HCT116 (cell line): ENCODE results near the gene KRT82. TPM values are rescaled to one million over a fixed set of nuclear protein-coding genes. Genes with fewer than 3 reads are reported as not detected.

ENCODE experiments used
- ATAC-seq: fragments of 200-7000 bp; cut with Tn5 transposase; 2 replicates; pipeline ENCODE4 v1.9.1; 2020; ENCODE audit warnings: mild to moderate bottlenecking, moderate library complexity
- BruUV-seq: library from RNA; stranded (reverse); fragments of 400-500 nt; replicated peaks from 2 replicates; lab custom pipeline; 2021; lab: Mats Ljungman, UMichigan
- CTCF ChIA-PET: fragments of 300-600 bp; sonication (Branson Sonifier 250); formaldehyde crosslinking; loops from one replicate; lab custom pipeline; 2021; ENCODE audit warnings: antibody characterized with exemption; lab: Charles Lee
- POLR2A ChIA-PET: fragments of 300-600, 350-600 bp; sonication (Branson Sonifier 250); formaldehyde crosslinking; loops from one replicate; lab custom pipeline; 2021; ENCODE audit warnings: antibody characterized with exemption; lab: Charles Lee
- RAD21 ChIA-PET, 2 experiments: fragments of 300-600 bp; sonication (Branson Sonifier 250); formaldehyde crosslinking; loops; one replicate each; lab custom pipeline; 2023; ENCODE audit warnings: low total read pairs in 2 of 2; ENCODE audit not compliant: uncharacterized antibody in 2 of 2, unreplicated experiment in 2 of 2, low non-redundant PET in 1 of 2; lab: Charles Lee
- DNase-seq: peaks from one replicate; pipeline ENCODE4 v3.0.0-alpha.2; 2010; ENCODE audit warnings: low read depth, low spot score
- H2AFZ ChIP-seq: fragments of 200-600 bp; shearing (Covaris generic), sonication (generic); 2 replicates; pipeline ENCODE4 v1.6.1; 2017; ENCODE audit warnings: low read depth, mixed run types, mixed read lengths, antibody characterized with exemption, low read length; ENCODE audit not compliant: poor library complexity, severe bottlenecking
- H3K27ac ChIP-seq: 2 replicates; pipeline ENCODE4 v1.5.1; 2012; ENCODE audit warnings: low read depth, low read length
- H3K27me3 ChIP-seq: fragments of 200-600 bp; sonication (generic); 2 replicates; pipeline ENCODE4 v1.6.1; 2016; ENCODE audit warnings: mixed run types, low read length, mixed read lengths; ENCODE audit not compliant: insufficient read depth
- H3K36me3 ChIP-seq, 2 experiments: fragments of 200-500 bp in 1 of 2; fragments of 200-600 bp in 1 of 2; sonication (Bioruptor generic) in 1 of 2; sonication (generic) in 1 of 2; 2 replicates each; pipeline versions ENCODE4 v1.5.1 to v1.6.1; 2014 to 2016; ENCODE audit warnings: low read length in 2 of 2, inconsistent platforms in 1 of 2, mixed read lengths in 1 of 2, mixed run types in 1 of 2; ENCODE audit not compliant: insufficient read depth in 2 of 2, control insufficient read depth in 1 of 2
- H3K4me1 ChIP-seq, 2 experiments: fragments of 200-600 bp in 1 of 2; sonication (generic) in 1 of 2; 2 replicates each; pipeline versions ENCODE4 v1.5.1 to v1.6.1; 2012 to 2017; ENCODE audit warnings: low read length in 2 of 2, inconsistent platforms in 1 of 2, mild to moderate bottlenecking in 1 of 2, mixed read lengths in 1 of 2, mixed run types in 1 of 2, moderate library complexity in 1 of 2; ENCODE audit not compliant: insufficient read depth in 2 of 2, control insufficient read depth in 1 of 2
- H3K4me2 ChIP-seq: fragments of 200-600 bp; sonication (generic); 2 replicates; pipeline ENCODE4 v1.6.1; 2017; ENCODE audit warnings: mixed run types, low read length, mixed read lengths
- H3K4me3 ChIP-seq, 2 experiments: fragments of 200-600 bp in 1 of 2; sonication (generic) in 1 of 2; replicated peaks in 1 of 2; 2 replicates each; pipeline ENCODE4 v1.5.1; 2011 to 2016; ENCODE audit warnings: low read length in 2 of 2, control low read depth in 1 of 2, low read depth in 1 of 2, mild to moderate bottlenecking in 1 of 2, mixed read lengths in 1 of 2, mixed run types in 1 of 2
- H3K79me2 ChIP-seq: fragments of 200-600 bp; sonication (generic); 2 replicates; pipeline ENCODE4 v1.6.1; 2017; ENCODE audit warnings: mild to moderate bottlenecking, mixed run types, low read length, moderate library complexity, mixed read lengths; ENCODE audit not compliant: insufficient read depth
- H3K9ac ChIP-seq: fragments of 200-600 bp; sonication (generic); 2 replicates; pipeline ENCODE4 v1.6.1; 2016; ENCODE audit warnings: low read length, mixed read lengths
- H3K9me2 ChIP-seq: fragments of 200-600 bp; sonication (generic), shearing (Covaris generic); 2 replicates; pipeline ENCODE4 v1.6.1; 2017; ENCODE audit warnings: mixed run types, mild to moderate bottlenecking, moderate library complexity; ENCODE audit not compliant: insufficient read depth
- H3K9me3 ChIP-seq, 2 experiments: fragments of 200-500 bp in 1 of 2; fragments of 200-600 bp in 1 of 2; sonication (Bioruptor generic) in 1 of 2; sonication (generic) in 1 of 2; 2 replicates each; pipeline ENCODE4 v1.6.1; 2014 to 2017; ENCODE audit warnings: low read length in 2 of 2, mixed read lengths in 2 of 2, inconsistent platforms in 1 of 2, low read depth in 1 of 2, mild to moderate bottlenecking in 1 of 2, mixed run types in 1 of 2, moderate library complexity in 1 of 2; ENCODE audit not compliant: control insufficient read depth in 1 of 2, insufficient read depth in 1 of 2
- H4K20me1 ChIP-seq: fragments of 200-600 bp; sonication (generic), shearing (Covaris generic); 2 replicates; pipeline ENCODE4 v1.6.1; 2017; ENCODE audit warnings: mixed run types, mild to moderate bottlenecking, moderate library complexity; ENCODE audit not compliant: insufficient read depth
- CTCF ChIP-seq, 3 experiments: fragments of 200-600 bp in 1 of 3; sonication (generic) in 1 of 3; IDR thresholded peaks in 2 of 3; conservative IDR thresholded peaks in 1 of 3; 2 replicates each; pipeline ENCODE4 v1.5.1; 2012 to 2017; ENCODE audit warnings: low read depth in 2 of 3, low read length in 2 of 3, antibody characterized with exemption in 1 of 3, borderline replicate concordance in 1 of 3, control low read depth in 1 of 3, mild to moderate bottlenecking in 1 of 3, mixed read lengths in 1 of 3, mixed run types in 1 of 3, moderate library complexity in 1 of 3; ENCODE audit not compliant: insufficient read depth in 1 of 3
- EZH2 ChIP-seq: fragments of 200-600 bp; sonication (generic); IDR thresholded peaks from 2 replicates; pipeline ENCODE4 v1.6.1; 2017; ENCODE audit warnings: antibody characterized with exemption, mixed run types
- EZH2phosphoT487 ChIP-seq: fragments of 200-600 bp; IDR thresholded peaks from 2 replicates; pipeline ENCODE4 v1.6.1; 2018; ENCODE audit warnings: antibody characterized with exemption, borderline replicate concordance
- MAX ChIP-seq: IDR thresholded peaks from 2 replicates; pipeline ENCODE4 v1.6.1; 2012
- REST ChIP-seq: IDR thresholded peaks from 2 replicates; pipeline ENCODE4 v1.6.1; 2012; ENCODE audit warnings: low read depth
- SRF ChIP-seq: IDR thresholded peaks from 2 replicates; pipeline ENCODE4 v1.6.1; 2012; ENCODE audit warnings: low read depth
- TCF7L2 ChIP-seq: IDR thresholded peaks from 2 replicates; pipeline ENCODE4 v1.7.0; 2011; ENCODE audit warnings: borderline replicate concordance, inconsistent platforms; ENCODE audit not compliant: insufficient read depth, insufficient read length; ENCODE audit errors: extremely low read depth
- intact Hi-C: fragments of 100-400 bp; cut with micrococcal nuclease; formaldehyde crosslinking; loops from 2 replicates; pipeline ENCODE4 v1.10.0; 2022
- total RNA-seq: library from RNA; stranded (reverse); gene quantifications from one replicate; pipeline ENCODE4 v1.2.1, GENCODE V29; 2021; ENCODE audit not compliant: unreplicated experiment

Gene KRT82
- total RNA-seq, 1 experiment from 2014 or later, result not detected

- Histone ChIP-seq H3K27ac (no peak overlapping the region), H3K27me3 (no peaks in the 10 kb centered on the region), H3K9me2 (no peaks in the 10 kb centered on the region), H3K36me3 (no peaks in the 10 kb centered on the region), H2AFZ (no peak overlapping the region), H3K79me2 (no peaks in the 10 kb centered on the region), H3K4me1 (no peaks in the 10 kb centered on the region; a peak in 1 of 4 replicates)
- ChIA-PET POLR2A (no interaction called here), RAD21 (no interaction called here), CTCF (interaction anchor here (0.7 to 1.0 kb wide), 2 partner anchors 8 to 21 kb away, joined by 3 read pairs; no protein-coding TSS in a partner anchor)
- no TSS peak for BruUV-seq
- TF ChIP-seq TCF7L2, result no peak
- TF ChIP-seq EZH2phosphoT487, result no peak
- TF ChIP-seq, all 23 proteins: peak for 0
- no peak overlapping the region for H3K4me2 ChIP-seq
- intact Hi-C loops, result no loop called here
- no peaks in the 10 kb centered on the region for H3K9me3 ChIP-seq
- H3K9ac ChIP-seq, result no peak overlapping the region
- no peaks in the 10 kb centered on the region for H4K20me1 ChIP-seq
- H3K4me3 ChIP-seq, result no peak overlapping the region
- ATAC-seq, result no peak
- DNase-seq, result no peak
These were observed 41.1 kb downstream of the KRT82 start for GRCh38 chr12:52364901-52365489.

GRCh38 chr12:52364061-52364460 lies 42.1 kb downstream of the KRT82 start:
- TF ChIP-seq CTCF (IDR thresholded peaks at IDR 0.05 in 2 of 3, conservative IDR thresholded peaks at IDR 0.05 in 1 of 3; ENCODE audit: borderline replicate concordance in 1 of 3, insufficient read depth in 1 of 3, low read depth in 2 of 3, low read length in 2 of 3), result no peak
- no peak for TF ChIP-seq SRF
- no peak for TF ChIP-seq MAX
- no peak for TF ChIP-seq REST
- no peak for TF ChIP-seq EZH2
- TF ChIP-seq, all 23 proteins: peak for 0
- Histone ChIP-seq H3K9ac (no peak overlapping the region), H3K9me2 (no peaks in the 10 kb centered on the region), H3K36me3 (no peaks in the 10 kb centered on the region), H3K27me3 (no peaks in the 10 kb centered on the region), H4K20me1 (no peaks in the 10 kb centered on the region), H3K79me2 (no peaks in the 10 kb centered on the region), H3K4me1 (no peaks in the 10 kb centered on the region; a peak in 1 of 4 replicates), H3K9me3 (no peaks in the 10 kb centered on the region), H3K4me2 (no peak overlapping the region), H3K4me3 (no peak overlapping the region), H3K27ac (no peak overlapping the region), H2AFZ (no peak overlapping the region)
- ChIA-PET POLR2A (no interaction called here), RAD21 (no interaction called here), CTCF (interaction anchor here (1.0 kb wide), 1 partner anchor 8 kb away, joined by 3 read pairs; no protein-coding TSS in a partner anchor)
- no peak for DNase-seq
- intact Hi-C loops, result no loop called here
- no peak for ATAC-seq
- no TSS peak for BruUV-seq
